GM21717 (cell line): ENCODE results near the gene ALPG.
"Not testable (repeated sequence)": the region's sequence is repeated elsewhere in the genome, so short reads cannot be mapped to it uniquely, and the experiment has no call there.

Experiments used
- ATAC-seq: cut with Tn5 transposase; IDR thresholded peaks from one replicate; pipeline ENCODE4 v1.9.1; 2021; ENCODE audit warnings: mild to moderate bottlenecking, moderate library complexity; ENCODE audit not compliant: unreplicated experiment

Gene ALPG

DNA sequence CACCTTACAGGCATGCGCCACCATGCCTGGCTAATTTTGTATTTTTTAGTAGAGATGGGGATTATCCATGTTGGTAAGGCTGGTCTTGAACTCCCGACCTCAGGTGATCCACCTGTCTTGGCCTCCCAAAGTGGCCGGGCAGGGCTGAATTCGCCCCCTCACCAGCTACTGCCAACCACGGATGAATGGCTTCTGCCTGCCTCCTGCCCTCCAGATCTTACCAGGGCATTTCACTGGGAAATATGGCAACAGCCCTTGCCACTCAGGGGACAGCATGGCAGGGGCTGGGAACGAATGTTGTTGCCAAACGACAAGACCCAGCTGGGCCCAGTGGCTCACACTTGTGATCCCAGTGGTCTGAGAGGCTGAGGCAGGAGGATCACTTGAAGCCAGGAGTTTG lies 29.9 kb upstream of the ALPG start:
- ATAC-seq: no peak

DNA sequence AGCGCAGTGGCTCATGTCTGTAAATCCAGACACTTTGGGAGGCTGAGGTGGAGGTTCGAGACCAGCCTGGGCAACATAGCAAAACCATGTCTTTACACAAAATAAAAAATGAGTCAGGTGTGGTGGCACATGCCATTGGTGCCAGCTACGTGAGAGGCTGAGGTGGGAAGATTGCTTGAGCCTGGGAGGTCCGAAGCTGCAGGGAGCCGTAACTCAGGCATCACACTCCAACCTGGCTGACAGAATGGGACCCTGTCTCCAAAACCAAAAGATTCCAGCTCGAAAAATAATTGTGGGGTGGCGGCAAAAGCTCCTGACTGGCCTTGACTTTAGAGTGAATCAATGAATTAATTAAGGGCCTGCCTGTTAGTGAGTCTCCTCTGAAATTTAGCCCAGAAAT lies 29.3 kb upstream of the ALPG start:
- ATAC-seq: no peak

- no peak for ATAC-seq
These were observed 28.6 kb upstream of the ALPG start for GRCh38 chr2:232377841-232378734.

GRCh38 chr2:232378735-232379151 lies 27.9 kb upstream of the ALPG start, which contains the start of gene ALPP:
ALPP (plus strand) TSS chr2:232378751; CDS start chr2:232378803, 52 bp downstream.
- not testable (repeated sequence) for ATAC-seq

- ATAC-seq: not testable (repeated sequence)
These were observed 26.7 kb upstream of the ALPG start for GRCh38 chr2:232379610-232380590.

- ATAC-seq: not testable (repeated sequence)
These were observed 25.2 kb upstream of the ALPG start for GRCh38 chr2:232381204-232382031.

- ATAC-seq: no peak
These were observed 24.1 kb upstream of the ALPG start for GRCh38 chr2:232382331-232383225.

GRCh38 chr2:232384466-232384865 lies 22.2 kb upstream of the ALPG start:
- no peak for ATAC-seq

DNA sequence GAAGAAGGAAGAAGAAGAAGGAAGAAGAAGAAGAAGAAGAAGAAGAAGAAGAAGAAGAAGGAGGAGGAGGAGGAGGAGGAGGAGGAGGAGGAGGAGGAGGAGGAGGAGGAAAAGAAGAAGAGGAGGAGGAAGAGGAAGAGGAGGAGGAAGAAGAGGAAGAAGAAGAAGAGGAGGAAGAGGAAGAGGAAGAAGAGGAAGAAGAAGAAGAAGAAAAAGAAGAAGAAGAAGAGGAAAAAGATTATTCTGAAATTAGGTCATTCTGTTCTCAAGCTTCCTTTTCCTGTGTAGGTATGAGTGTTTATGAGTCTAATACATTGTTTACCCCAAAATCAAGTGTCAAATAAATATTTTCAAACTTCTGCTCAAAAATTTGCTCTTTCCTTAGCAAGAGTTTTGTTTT lies 21.6 kb upstream of the ALPG start:
- not testable (repeated sequence) for ATAC-seq

GRCh38 chr2:232385660-232386489 lies 20.8 kb upstream of the ALPG start:
- no peak for ATAC-seq

GRCh38 chr2:232386490-232386739 lies 20.2 kb upstream of the ALPG start:
- ATAC-seq: no peak

- no peak for ATAC-seq
These were observed 19.7 kb upstream of the ALPG start for GRCh38 chr2:232386740-232387450.

DNA sequence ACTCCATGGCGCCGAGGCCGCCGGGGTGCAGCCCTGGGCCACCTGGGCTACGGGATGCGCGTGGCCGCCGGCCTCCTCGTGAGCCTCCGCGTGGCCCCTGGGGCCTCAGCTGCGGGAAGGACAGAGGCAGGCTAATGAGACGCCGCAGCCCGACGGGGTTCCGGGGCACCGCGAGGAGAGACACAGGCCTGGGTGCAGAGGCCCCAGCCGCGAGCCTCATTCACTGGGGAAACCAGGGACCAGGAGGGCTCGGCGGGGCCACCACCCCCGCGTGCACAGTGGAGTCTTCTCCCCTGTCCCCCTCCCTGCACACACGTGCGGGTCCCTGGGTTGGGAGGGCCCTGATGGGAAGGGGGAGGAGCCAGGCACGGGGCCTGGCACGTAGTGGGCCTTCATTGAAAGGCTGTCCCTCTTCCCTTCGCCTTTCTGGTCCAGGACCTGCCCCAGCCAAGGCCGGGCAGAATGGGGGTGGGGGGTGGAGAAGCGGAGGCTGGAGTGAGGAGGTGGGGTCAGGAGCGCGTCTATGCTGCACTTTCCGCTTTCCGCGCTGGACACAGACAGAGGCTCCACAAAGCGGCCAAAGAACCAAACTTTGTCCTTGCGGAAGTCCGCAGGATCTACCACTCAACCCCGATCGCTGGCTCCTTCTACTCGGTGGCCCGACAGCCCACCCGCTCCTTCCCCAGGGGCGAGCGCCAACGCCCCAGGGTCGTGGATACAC lies 19.0 kb upstream of the ALPG start:
- no peak for ATAC-seq

DNA sequence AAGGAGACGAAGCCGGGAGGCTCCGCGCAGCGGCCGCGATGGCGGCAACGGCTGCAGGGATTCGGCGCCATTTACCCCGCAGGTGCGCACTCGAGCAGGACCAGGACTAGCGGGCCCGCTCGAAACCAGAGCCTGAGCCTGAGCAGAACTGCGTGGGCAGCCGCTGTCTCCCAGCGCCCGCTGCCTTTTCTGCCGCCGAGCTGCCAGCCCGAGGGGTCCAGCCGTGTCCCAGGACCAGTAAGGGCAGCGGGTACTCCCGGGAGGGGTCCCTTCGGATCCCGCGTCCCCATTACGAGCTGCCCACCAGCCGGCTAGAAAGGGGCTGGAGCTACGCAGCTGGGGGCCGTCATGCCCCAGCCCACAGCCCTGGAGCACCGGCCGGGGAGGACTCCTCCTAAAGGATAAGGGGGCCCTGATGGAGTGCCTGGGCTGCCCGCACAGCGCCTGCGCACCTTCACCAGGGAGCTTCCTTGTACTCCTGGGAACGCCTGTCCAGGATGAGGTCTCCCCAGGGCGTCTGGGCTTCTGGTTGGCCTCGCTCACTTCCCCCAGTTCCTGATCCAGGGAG lies 18.2 kb upstream of the ALPG start:
- ATAC-seq: no peak

DNA sequence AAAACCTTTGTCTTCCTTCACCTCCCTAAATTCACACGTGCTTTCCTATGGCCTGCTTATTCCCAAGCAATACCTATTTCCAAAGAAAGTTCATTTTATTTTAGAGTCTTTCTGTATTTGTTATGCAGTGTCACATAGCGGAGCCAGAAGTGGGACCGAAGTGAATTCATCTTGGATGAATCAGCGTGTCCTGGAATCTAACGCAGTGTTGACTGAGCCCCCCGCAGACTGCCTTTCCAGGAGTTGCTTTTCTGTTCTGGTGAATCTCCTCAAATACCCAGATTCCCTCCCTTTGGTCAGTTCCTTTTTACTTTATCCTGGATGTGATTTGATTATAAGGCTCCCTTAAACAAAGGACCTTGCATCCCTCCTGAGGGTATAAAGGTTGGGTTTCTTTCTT lies 17.3 kb upstream of the ALPG start:
- no peak for ATAC-seq

GRCh38 chr2:232390661-232391060 lies 16.0 kb upstream of the ALPG start:
- ATAC-seq: no peak

DNA sequence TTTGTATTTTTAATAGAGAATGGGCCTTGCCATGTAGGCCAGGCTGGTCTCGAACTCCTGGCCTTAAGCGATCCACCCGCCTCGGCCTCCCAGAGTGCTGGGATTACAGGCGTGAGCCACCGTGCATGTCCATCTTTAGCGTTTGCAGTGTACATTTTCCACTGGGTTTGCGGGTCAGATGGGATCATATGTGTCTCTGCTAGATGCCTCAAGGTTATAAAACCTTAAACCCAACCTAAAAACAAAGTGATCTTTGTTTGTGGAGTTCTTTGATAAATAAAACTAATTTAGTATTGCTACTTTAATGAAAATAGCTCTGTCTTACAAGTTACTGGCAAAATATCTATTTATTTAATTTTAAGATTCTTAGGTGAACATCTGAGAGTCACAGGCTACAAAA lies 13.1 kb upstream of the ALPG start:
- no peak for ATAC-seq
